Right atrium auricular region (tissue), 2 donors: ENCODE results near the gene PKDCC. TPM values are rescaled to one million over a fixed set of nuclear protein-coding genes. Genes with fewer than 3 reads are reported as not detected.

Experiments used
- DNase-seq: peaks from one replicate; pipeline ENCODE4 v3.0.0-alpha.2; 2019; ENCODE audit warnings: low spot score
- H3K27ac ChIP-seq, 2 donors: fragments of 200-600 bp; sonication (generic); 1 replicate in 1 of 2; 2 replicates in 1 of 2; pipeline ENCODE4 v1.5.1; 2016 to 2019
- H3K27me3 ChIP-seq, 2 donors: fragments of 200-600 bp; sonication (generic); one replicate each; pipeline versions ENCODE4 v1.5.1 to v1.6.0; 2017 to 2019
- H3K36me3 ChIP-seq: fragments of 200-600 bp; sonication (generic); one replicate; pipeline ENCODE4 v1.5.1; 2016
- H3K4me1 ChIP-seq, 2 donors: fragments of 200-600 bp; sonication (generic); one replicate each; pipeline versions ENCODE4 v1.5.1 to v1.6.0; 2017 to 2019
- H3K4me3 ChIP-seq, 2 donors: fragments of 200-600 bp; sonication (generic); 1 replicate in 1 of 2; 2 replicates in 1 of 2; pipeline ENCODE4 v1.5.1; 2017 to 2019; ENCODE audit warnings: mild to moderate bottlenecking in 1 of 2, moderate library complexity in 1 of 2
- H3K9me3 ChIP-seq, 2 donors: fragments of 200-600 bp; sonication (generic); one replicate each; pipeline ENCODE4 v1.5.1; 2019
- CTCF ChIP-seq, 2 donors: fragments of 200-600 bp; sonication (generic); IDR thresholded peaks; one replicate each; pipeline ENCODE4 v1.5.1; 2019; ENCODE audit warnings: antibody characterized with exemption in 2 of 2
- total RNA-seq, 2 donors: library from RNA; depleted of rRNA; stranded (reverse); fragments of >200 nt; gene quantifications; one replicate each; pipeline ENCODE4 v1.1.0, GENCODE V29; 2016

Gene PKDCC
- total RNA-seq, 2 donors from 2014 or later = 66.0 to 128 TPM

- no peak for DNase-seq
- Histone ChIP-seq H3K4me3 (no peak overlapping the region), H3K4me1 (peaks cover 0 to 34% of the 10 kb centered on the region in 2 donors), H3K27me3 (no peaks in the 10 kb centered on the region), H3K27ac (peak overlapping the region in 1 of 2 donors; percentile 40), H3K9me3 (no peaks in the 10 kb centered on the region), H3K36me3 (no peaks in the 10 kb centered on the region)
- TF ChIP-seq CTCF (IDR thresholded peaks at IDR 0.05) = no peak
These were observed 19.2 kb upstream of the PKDCC start for GRCh38 chr2:42028571-42029148.

GRCh38 chr2:42029171-42029570 is 18.6 kb upstream of the PKDCC start:
- no peak for TF ChIP-seq CTCF (IDR thresholded peaks at IDR 0.05)
- Histone ChIP-seq H3K36me3 (no peaks in the 10 kb centered on the region), H3K27ac (no peak overlapping the region), H3K4me3 (no peak overlapping the region), H3K9me3 (no peaks in the 10 kb centered on the region), H3K4me1 (peaks cover 0 to 34% of the 10 kb centered on the region in 2 donors), H3K27me3 (no peaks in the 10 kb centered on the region)
- DNase-seq = no peak

GRCh38 chr2:42029639-42030199 is 18.1 kb upstream of the PKDCC start:
- peaks cover 0 to 31% of the 10 kb centered on the region in 2 donors for H3K4me1 ChIP-seq
- H3K27ac ChIP-seq = no peak overlapping the region
- no peaks in the 10 kb centered on the region for H3K36me3 ChIP-seq
- no peak for DNase-seq
- no peaks in the 10 kb centered on the region for H3K9me3 ChIP-seq
- TF ChIP-seq CTCF (IDR thresholded peaks at IDR 0.05) = no peak
- no peak overlapping the region for H3K4me3 ChIP-seq
- H3K27me3 ChIP-seq = no peaks in the 10 kb centered on the region

GRCh38 chr2:42030200-42030759 is 17.5 kb upstream of the PKDCC start:
- Histone ChIP-seq H3K27ac (no peak overlapping the region), H3K9me3 (no peaks in the 10 kb centered on the region), H3K27me3 (no peaks in the 10 kb centered on the region), H3K4me1 (peaks cover 0 to 25% of the 10 kb centered on the region in 2 donors), H3K36me3 (no peaks in the 10 kb centered on the region), H3K4me3 (no peak overlapping the region)
- TF ChIP-seq CTCF (IDR thresholded peaks at IDR 0.05) = no peak
- no peak for DNase-seq

GRCh38 chr2:42030829-42031228 is 17.0 kb upstream of the PKDCC start:
- Histone ChIP-seq H3K27ac (no peak overlapping the region), H3K9me3 (no peaks in the 10 kb centered on the region), H3K4me1 (peaks cover 0 to 20% of the 10 kb centered on the region in 2 donors), H3K4me3 (no peak overlapping the region), H3K27me3 (no peaks in the 10 kb centered on the region), H3K36me3 (no peaks in the 10 kb centered on the region)
- no peak for DNase-seq
- no peak for TF ChIP-seq CTCF (IDR thresholded peaks at IDR 0.05)
